ENCODE data around the gene TMEM273. TPM values are rescaled to one million over a fixed set of nuclear protein-coding genes. Genes with fewer than 3 reads are reported as not detected.

Gene TMEM273
- total RNA-seq, 4 donors from 2014 or later = 11.6 to 36.8 (median 25.1) TPM

GRCh38 chr10:49167425-49168170, 20.6 kb downstream of the TMEM273 start:
- peaks cover 0 to 15% (median 11%) of the 10 kb centered on the region in 4 donors for H3K4me1 ChIP-seq
- H3K9me3 ChIP-seq = no peaks in the 10 kb centered on the region
- H3K4me3 ChIP-seq = no peak overlapping the region
- H3K36me3 ChIP-seq = peaks cover 0 to 15% (median 5%) of the 10 kb centered on the region in 4 donors
- no CpG with 5 or more reads among the region's 12 CpGs for WGBS
- intact Hi-C loops (cut with DNase I) = loop anchor here (10.0 kb wide), 1 partner anchor 183 kb away; no protein-coding TSS in a partner anchor
- H3K27ac ChIP-seq (replicated peaks in 1 of 4) = no peak overlapping the region
- no peaks in the 10 kb centered on the region for H3K27me3 ChIP-seq
- DNase-seq (ENCODE audit: extremely low spot score) = no peak
- no peak for TF ChIP-seq POLR2A (IDR thresholded peaks at IDR 0.05; ENCODE audit: low read depth)
- TF ChIP-seq EP300 (IDR thresholded peaks at IDR 0.05) = no peak
- no peak for TF ChIP-seq POLR2AphosphoS5 (IDR thresholded peaks at IDR 0.05)
- TF ChIP-seq, protein P1, sequence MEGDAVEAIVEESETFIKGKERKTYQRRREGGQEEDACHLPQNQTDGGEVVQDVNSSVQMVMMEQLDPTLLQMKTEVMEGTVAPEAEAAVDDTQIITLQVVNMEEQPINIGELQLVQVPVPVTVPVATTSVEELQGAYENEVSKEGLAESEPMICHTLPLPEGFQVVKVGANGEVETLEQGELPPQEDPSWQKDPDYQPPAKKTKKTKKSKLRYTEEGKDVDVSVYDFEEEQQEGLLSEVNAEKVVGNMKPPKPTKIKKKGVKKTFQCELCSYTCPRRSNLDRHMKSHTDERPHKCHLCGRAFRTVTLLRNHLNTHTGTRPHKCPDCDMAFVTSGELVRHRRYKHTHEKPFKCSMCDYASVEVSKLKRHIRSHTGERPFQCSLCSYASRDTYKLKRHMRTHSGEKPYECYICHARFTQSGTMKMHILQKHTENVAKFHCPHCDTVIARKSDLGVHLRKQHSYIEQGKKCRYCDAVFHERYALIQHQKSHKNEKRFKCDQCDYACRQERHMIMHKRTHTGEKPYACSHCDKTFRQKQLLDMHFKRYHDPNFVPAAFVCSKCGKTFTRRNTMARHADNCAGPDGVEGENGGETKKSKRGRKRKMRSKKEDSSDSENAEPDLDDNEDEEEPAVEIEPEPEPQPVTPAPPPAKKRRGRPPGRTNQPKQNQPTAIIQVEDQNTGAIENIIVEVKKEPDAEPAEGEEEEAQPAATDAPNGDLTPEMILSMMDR (IDR thresholded peaks at IDR 0.05) = no peak

- DNase-seq (ENCODE audit: extremely low spot score) = no peak
- intact Hi-C loops (cut with DNase I) = loop anchor here (10.0 kb wide), 1 partner anchor 182 kb away; no protein-coding TSS in a partner anchor
- Histone ChIP-seq H3K4me3 (no peak overlapping the region), H3K36me3 (peaks cover 0 to 19% (median 7%) of the 10 kb centered on the region in 4 donors), H3K27me3 (no peaks in the 10 kb centered on the region), H3K4me1 (peaks cover 0 to 10% (median 6%) of the 10 kb centered on the region in 4 donors), H3K9me3 (no peaks in the 10 kb centered on the region), H3K27ac (replicated peaks in 1 of 4) (no peak overlapping the region)
- TF ChIP-seq POLR2AphosphoS5 (IDR thresholded peaks at IDR 0.05) (no peak), EP300 (IDR thresholded peaks at IDR 0.05) (no peak), POLR2A (IDR thresholded peaks at IDR 0.05; ENCODE audit: low read depth) (no peak)
- TF ChIP-seq, protein P1 (IDR thresholded peaks at IDR 0.05) = no peak
- 86% methylated on average over 14 of the region's 14 CpGs for WGBS
These were observed 21.4 kb downstream of the TMEM273 start for GRCh38 chr10:49166484-49167400.

GRCh38 chr10:49165821-49166483, 22.2 kb downstream of the TMEM273 start:
- intact Hi-C loops (cut with DNase I) = loop anchor here (10.0 kb wide), 1 partner anchor 181 kb away; no protein-coding TSS in a partner anchor
- Histone ChIP-seq H3K27me3 (no peaks in the 10 kb centered on the region), H3K27ac (replicated peaks in 1 of 4) (no peak overlapping the region), H3K4me3 (no peak overlapping the region), H3K4me1 (peaks cover 0 to 10% (median 6%) of the 10 kb centered on the region in 4 donors), H3K9me3 (no peaks in the 10 kb centered on the region), H3K36me3 (peaks cover 0 to 20% (median 7%) of the 10 kb centered on the region in 4 donors)
- TF ChIP-seq POLR2A (IDR thresholded peaks at IDR 0.05; ENCODE audit: low read depth) (no peak), EP300 (IDR thresholded peaks at IDR 0.05) (no peak), POLR2AphosphoS5 (IDR thresholded peaks at IDR 0.05) (no peak)
- TF ChIP-seq, protein P1 (IDR thresholded peaks at IDR 0.05) = no peak
- WGBS = 77% methylated on average over 14 of the region's 14 CpGs
- DNase-seq (ENCODE audit: extremely low spot score) = no peak

DNA sequence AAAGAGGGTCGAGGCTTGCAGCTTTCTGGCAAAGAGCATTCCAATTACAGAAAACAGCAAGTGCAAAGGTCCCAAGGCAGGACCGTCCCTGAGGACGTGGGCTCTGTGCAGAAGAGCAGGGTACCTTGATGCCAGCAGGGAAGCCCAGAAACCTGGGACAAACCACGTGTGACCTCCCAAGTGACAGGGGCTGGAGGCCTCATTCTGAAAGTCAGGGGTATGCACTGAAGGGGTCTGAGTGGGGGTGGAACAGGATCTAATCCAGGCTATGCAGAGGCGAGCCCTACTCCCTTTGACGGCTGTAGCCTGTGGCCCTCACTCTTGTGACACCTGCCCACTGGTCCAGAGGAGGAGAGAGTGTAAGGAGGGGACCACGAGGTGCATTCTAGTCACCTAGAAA, 22.9 kb downstream of the TMEM273 start:
- intact Hi-C loops (cut with DNase I) = loop anchor here (10.0 kb wide), 1 partner anchor 180 kb away; no protein-coding TSS in a partner anchor
- H3K4me3 ChIP-seq = no peak overlapping the region
- H3K4me1 ChIP-seq = peaks cover 0 to 9% (median 3%) of the 10 kb centered on the region in 4 donors
- H3K9me3 ChIP-seq = no peaks in the 10 kb centered on the region
- TF ChIP-seq, protein P1 (IDR thresholded peaks at IDR 0.05) = no peak
- TF ChIP-seq POLR2A (IDR thresholded peaks at IDR 0.05; ENCODE audit: low read depth) (no peak), EP300 (IDR thresholded peaks at IDR 0.05) (no peak), POLR2AphosphoS5 (IDR thresholded peaks at IDR 0.05) (no peak)
- DNase-seq (ENCODE audit: extremely low spot score) = no peak
- no peaks in the 10 kb centered on the region for H3K27me3 ChIP-seq
- no peak overlapping the region for H3K27ac ChIP-seq (replicated peaks in 1 of 4)
- 82% methylated on average over 4 of the region's 7 CpGs for WGBS
- H3K36me3 ChIP-seq = peaks cover 0 to 27% (median 9%) of the 10 kb centered on the region in 4 donors
